CD4-positive, alpha-beta T cell treated with Interleukin-4 for 4 hours (primary cell): Measurements from ENCODE around the gene OR51E2.

Experiments
- DNase-seq: peaks from one replicate; pipeline ENCODE4 v3.0.0-alpha.2; 2020

OR51E2 gene

GRCh38 chr11:4662876-4663275 is 34.8 kb downstream of the OR51E2 start:
- DNase-seq = no peak

- no peak for DNase-seq
These were observed 38.8 kb downstream of the OR51E2 start for GRCh38 chr11:4658629-4659445.

GRCh38 chr11:4654635-4655369 is 42.9 kb downstream of the OR51E2 start:
- no peak for DNase-seq

GRCh38 chr11:4647766-4648165 is 49.9 kb downstream of the OR51E2 start:
- no peak for DNase-seq

GRCh38 chr11:4645974-4646373 is 51.7 kb downstream of the OR51E2 start:
- DNase-seq = no peak

GRCh38 chr11:4644233-4644632 is 53.4 kb downstream of the OR51E2 start:
- no peak for DNase-seq

- no peak for DNase-seq
These were observed 54.0 kb downstream of the OR51E2 start, which contains the start of gene OR51E1 for GRCh38 chr11:4643682-4644081. TSS of gene OR51E1 (plus strand) at chr11:4643982. CDS start at chr11:4652527, 8,545 bp downstream.

GRCh38 chr11:4643076-4643475 is 54.6 kb downstream of the OR51E2 start:
- DNase-seq = no peak

GRCh38 chr11:4642043-4642442 is 55.6 kb downstream of the OR51E2 start:
- no peak for DNase-seq

GRCh38 chr11:4641501-4641900 is 56.2 kb downstream of the OR51E2 start:
- DNase-seq = no peak

- DNase-seq = no peak
These were observed 57.7 kb downstream of the OR51E2 start for GRCh38 chr11:4639931-4640330.

- DNase-seq = no peak
These were observed 60.0 kb downstream of the OR51E2 start for GRCh38 chr11:4637662-4638047.

GRCh38 chr11:4636962-4637661 is 60.5 kb downstream of the OR51E2 start, which contains the start of gene OR51D1:
TSS of gene OR51D1 (plus strand) at chr11:4637477. CDS start at chr11:4639791, 2,314 bp downstream.
- DNase-seq = peak; percentile 68

- DNase-seq = no peak
These were observed 61.5 kb downstream of the OR51E2 start for GRCh38 chr11:4636136-4636535.
